ENCODE results near the gene HDAC1. TPM values are rescaled to one million over a fixed set of nuclear protein-coding genes. Genes with fewer than 3 reads are reported as not detected.

HDAC1 gene
- 71.0 and 91.6 TPM in 2 replicates for total RNA-seq (ENCODE audit: low replicate concordance)

GRCh38 chr1:32291708-32292538, at the start of gene HDAC1:
TSS of gene HDAC1 (plus strand) at chr1:32292083. CDS start at chr1:32292170, 87 bp downstream.

GRCh38 chr1:32246888-32247273, 45.0 kb upstream of the HDAC1 start, which contains the start of gene FAM167B:
TSS of gene FAM167B (plus strand) at chr1:32247222. CDS start at chr1:32247422, 200 bp downstream.

GRCh38 chr1:32250893-32251716, 40.8 kb upstream of the HDAC1 start, which contains the start of gene LCK:
TSS of gene LCK (plus strand) at chr1:32251265. CDS start at chr1:32274330, 23,065 bp downstream.

GRCh38 chr1:32335790-32336590, 44.1 kb downstream of the HDAC1 start, which contains the start of gene MARCKSL1:
TSS of gene MARCKSL1 (minus strand) at chr1:32336233. CDS start at chr1:32336033, 200 bp downstream.

GRCh38 chr1:32362474-32363313, 70.8 kb downstream of the HDAC1 start, which contains the start of the genes FAM229A and TSSK3:
TSS of gene FAM229A (minus strand) at chr1:32362485. CDS start at chr1:32362091, 394 bp downstream.
TSS of gene TSSK3 (plus strand) at chr1:32362539. CDS start at chr1:32362702, 163 bp downstream.

Other genes with a start within 250 kb of the HDAC1 start
- gene TMEM39B, start 219.1 kb upstream of the HDAC1 start, total RNA-seq (ENCODE audit: low replicate concordance) = 6.1 and 7.2 TPM in 2 replicates
- 16.3 and 25.6 TPM in 2 replicates for gene KPNA6, start 184.0 kb upstream of the HDAC1 start, total RNA-seq (ENCODE audit: low replicate concordance)
- gene TXLNA, start 112.4 kb upstream of the HDAC1 start, total RNA-seq (ENCODE audit: low replicate concordance) = 57.8 and 69.2 TPM in 2 replicates
- gene CCDC28B, start 91.5 kb upstream of the HDAC1 start, total RNA-seq (ENCODE audit: low replicate concordance) = 8.2 and 33.6 TPM in 2 replicates
- 1.3 and 1.6 TPM in 2 replicates for gene IQCC, start 86.4 kb upstream of the HDAC1 start, total RNA-seq (ENCODE audit: low replicate concordance)
- gene DCDC2B, start 83.0 kb upstream of the HDAC1 start, total RNA-seq (ENCODE audit: low replicate concordance) = not detected in 2 replicates
- 14.0 and 14.6 TPM in 2 replicates for gene TMEM234, start 69.7 kb upstream of the HDAC1 start, total RNA-seq (ENCODE audit: low replicate concordance)
- gene EIF3I, start 69.7 kb upstream of the HDAC1 start, total RNA-seq (ENCODE audit: low replicate concordance) = 412 and 639 TPM in 2 replicates
- gene FAM167B, start 44.9 kb upstream of the HDAC1 start, total RNA-seq (ENCODE audit: low replicate concordance) = 1.6 and 2.7 TPM in 2 replicates
- not detected in 2 replicates for gene LCK, start 40.8 kb upstream of the HDAC1 start, total RNA-seq (ENCODE audit: low replicate concordance)
- gene MARCKSL1, start 44.1 kb downstream of the HDAC1 start, total RNA-seq (ENCODE audit: low replicate concordance) = 13.3 and 54.2 TPM in 2 replicates
- gene FAM229A, start 70.4 kb downstream of the HDAC1 start, total RNA-seq (ENCODE audit: low replicate concordance) = 0.30 and 1.9 TPM in 2 replicates
- 0.15 and 0.59 TPM in 2 replicates for gene TSSK3, start 70.5 kb downstream of the HDAC1 start, total RNA-seq (ENCODE audit: low replicate concordance)
- gene BSDC1, start 102.4 kb downstream of the HDAC1 start, total RNA-seq (ENCODE audit: low replicate concordance) = 37.9 and 52.7 TPM in 2 replicates
- gene ZBTB8B, start 173.0 kb downstream of the HDAC1 start, total RNA-seq (ENCODE audit: low replicate concordance) = 0.23 TPM in 1 of 2 replicates, not detected in the other
- 3.7 and 7.4 TPM in 2 replicates for gene ZBTB8A, start 247.3 kb downstream of the HDAC1 start, total RNA-seq (ENCODE audit: low replicate concordance)

Measured in smooth muscle cell of the coronary artery (primary cell).